OCI-LY1 (cell line): ENCODE data around the gene MEG3.

Source experiments
- H2AFZ ChIP-seq: fragments of 200-600 bp; sonication (generic), shearing (Covaris generic); 2 replicates; pipeline ENCODE4 v1.6.0; 2014; ENCODE audit warnings: antibody characterized with exemption, mild to moderate bottlenecking, low read length
- H3F3A ChIP-seq: fragments of 200-600 bp; sonication (generic), shearing (Covaris generic); 2 replicates; pipeline ENCODE4 v1.6.0; 2014; ENCODE audit warnings: mild to moderate bottlenecking, antibody characterized with exemption, low read length, moderate library complexity; ENCODE audit not compliant: insufficient read depth
- H3K27ac ChIP-seq: fragments of 200-600 bp; sonication (generic); 2 replicates; pipeline ENCODE4 v1.5.1; 2014; ENCODE audit warnings: low read length, mixed run types, mild to moderate bottlenecking, low read depth; ENCODE audit not compliant: poor library complexity, severe bottlenecking
- H3K27me3 ChIP-seq: fragments of 200-600 bp; sonication (generic); 2 replicates; pipeline ENCODE4 v1.6.0; 2014; ENCODE audit warnings: antibody characterized with exemption, mild to moderate bottlenecking, low read length, moderate library complexity; ENCODE audit not compliant: insufficient read depth
- H3K36me3 ChIP-seq: fragments of 200-600 bp; sonication (generic); 2 replicates; pipeline ENCODE4 v1.6.1; 2014; ENCODE audit warnings: mild to moderate bottlenecking, antibody characterized with exemption, low read length, moderate library complexity, mixed read lengths; ENCODE audit not compliant: insufficient read depth
- H3K4me1 ChIP-seq: fragments of 200-600 bp; sonication (generic); 2 replicates; pipeline ENCODE4 v1.5.1; 2014; ENCODE audit warnings: mild to moderate bottlenecking, low read length, moderate library complexity; ENCODE audit not compliant: insufficient read depth, severe bottlenecking
- H3K4me2 ChIP-seq: fragments of 200-600 bp; sonication (generic), shearing (Covaris generic); 2 replicates; pipeline ENCODE4 v1.6.1; 2014; ENCODE audit warnings: low read length
- H3K4me3 ChIP-seq: fragments of 200-600 bp; sonication (generic); 2 replicates; pipeline ENCODE4 v1.5.1; 2014; ENCODE audit warnings: low read length, low read depth, mild to moderate bottlenecking, mixed read lengths; ENCODE audit not compliant: poor library complexity, severe bottlenecking
- H3K79me2 ChIP-seq: fragments of 200-600 bp; shearing (Covaris generic); 2 replicates; pipeline ENCODE4 v1.6.1; 2016; ENCODE audit warnings: mixed run types, low read length, mixed read lengths; ENCODE audit not compliant: insufficient read depth
- H3K9ac ChIP-seq: fragments of 200-600 bp; sonication (generic), shearing (Covaris generic); 2 replicates; pipeline ENCODE4 v1.6.1; 2014; ENCODE audit warnings: mild to moderate bottlenecking, low read length, mixed read lengths
- H3K9me2 ChIP-seq: fragments of 200-600 bp; sonication (generic), shearing (Covaris generic); 2 replicates; pipeline ENCODE4 v1.6.1; 2014; ENCODE audit warnings: low read depth, mild to moderate bottlenecking, low read length, mixed read lengths
- H3K9me3 ChIP-seq: fragments of 200-600 bp; shearing (Covaris generic); 2 replicates; pipeline ENCODE4 v1.6.1; 2014; ENCODE audit warnings: low read length, mixed read lengths
- H4K20me1 ChIP-seq: fragments of 200-600 bp; sonication (generic), shearing (Covaris generic); 2 replicates; pipeline ENCODE4 v1.6.0; 2016; ENCODE audit warnings: mild to moderate bottlenecking, low read length; ENCODE audit not compliant: insufficient read depth
- CTCF ChIP-seq: fragments of 200-600 bp; sonication (generic), shearing (Covaris generic); IDR thresholded peaks from 2 replicates; pipeline ENCODE4 v1.5.1; 2017; ENCODE audit warnings: mild to moderate bottlenecking, antibody characterized with exemption, low read length, moderate library complexity, mixed read lengths
- EZH2 ChIP-seq: fragments of 200-600 bp; sonication (generic), shearing (Covaris generic); IDR thresholded peaks from 2 replicates; pipeline ENCODE4 v1.8.0; 2017; ENCODE audit warnings: borderline replicate concordance, mixed run types, mild to moderate bottlenecking, antibody characterized with exemption, low read length, moderate library complexity, mixed read lengths

The MEG3 gene

GRCh38 chr14:100777818-100778525 lies 47.9 kb upstream of the MEG3 start:
- TF ChIP-seq EZH2 (no peak), CTCF (no peak)
- H4K20me1 ChIP-seq = no peaks in the 10 kb centered on the region
- no peak overlapping the region for H2AFZ ChIP-seq
- H3K4me3 ChIP-seq = no peak overlapping the region
- no peaks in the 10 kb centered on the region for H3K9me3 ChIP-seq
- no peaks in the 10 kb centered on the region for H3F3A ChIP-seq
- no peaks in the 10 kb centered on the region for H3K4me1 ChIP-seq
- H3K79me2 ChIP-seq = no peaks in the 10 kb centered on the region
- H3K9ac ChIP-seq = no peak overlapping the region
- no peaks in the 10 kb centered on the region for H3K36me3 ChIP-seq
- no peaks in the 10 kb centered on the region for H3K9me2 ChIP-seq
- no peak overlapping the region for H3K27ac ChIP-seq
- H3K27me3 ChIP-seq = peaks cover 6% of the 10 kb centered on the region; the same call in 1 of the 2 replicates
- no peak overlapping the region for H3K4me2 ChIP-seq

- TF ChIP-seq EZH2 = no peak
- TF ChIP-seq CTCF = no peak
- no peak overlapping the region for H2AFZ ChIP-seq
- H3K9me3 ChIP-seq = no peaks in the 10 kb centered on the region
- no peaks in the 10 kb centered on the region for H3K9me2 ChIP-seq
- peaks cover 6% of the 10 kb centered on the region; the same call in 1 of the 2 replicates for H3K27me3 ChIP-seq
- no peaks in the 10 kb centered on the region for H3K79me2 ChIP-seq
- H3K4me1 ChIP-seq = no peaks in the 10 kb centered on the region
- H4K20me1 ChIP-seq = no peaks in the 10 kb centered on the region
- H3K4me2 ChIP-seq = no peak overlapping the region
- H3K36me3 ChIP-seq = no peaks in the 10 kb centered on the region
- H3F3A ChIP-seq = no peaks in the 10 kb centered on the region
- no peak overlapping the region for H3K4me3 ChIP-seq
- H3K9ac ChIP-seq = no peak overlapping the region
- H3K27ac ChIP-seq = no peak overlapping the region
Measured at GRCh38 chr14:100778526-100778882, 47.4 kb upstream of the MEG3 start.

- Histone ChIP-seq H3K4me2 (no peak overlapping the region), H3K27me3 (peaks cover 6% of the 10 kb centered on the region; the same call in 1 of the 2 replicates), H4K20me1 (no peaks in the 10 kb centered on the region), H3K4me3 (no peak overlapping the region), H3K79me2 (no peaks in the 10 kb centered on the region), H3K27ac (no peak overlapping the region), H3K9me3 (no peaks in the 10 kb centered on the region), H3K9me2 (no peaks in the 10 kb centered on the region), H3K9ac (no peak overlapping the region), H2AFZ (no peak overlapping the region), H3K4me1 (no peaks in the 10 kb centered on the region), H3F3A (no peaks in the 10 kb centered on the region), H3K36me3 (no peaks in the 10 kb centered on the region)
- TF ChIP-seq EZH2 (no peak), CTCF (no peak)
Measured at GRCh38 chr14:100778951-100779690, 46.8 kb upstream of the MEG3 start.
